ENCODE measurements around the gene AFP.

Gene AFP

DNA sequence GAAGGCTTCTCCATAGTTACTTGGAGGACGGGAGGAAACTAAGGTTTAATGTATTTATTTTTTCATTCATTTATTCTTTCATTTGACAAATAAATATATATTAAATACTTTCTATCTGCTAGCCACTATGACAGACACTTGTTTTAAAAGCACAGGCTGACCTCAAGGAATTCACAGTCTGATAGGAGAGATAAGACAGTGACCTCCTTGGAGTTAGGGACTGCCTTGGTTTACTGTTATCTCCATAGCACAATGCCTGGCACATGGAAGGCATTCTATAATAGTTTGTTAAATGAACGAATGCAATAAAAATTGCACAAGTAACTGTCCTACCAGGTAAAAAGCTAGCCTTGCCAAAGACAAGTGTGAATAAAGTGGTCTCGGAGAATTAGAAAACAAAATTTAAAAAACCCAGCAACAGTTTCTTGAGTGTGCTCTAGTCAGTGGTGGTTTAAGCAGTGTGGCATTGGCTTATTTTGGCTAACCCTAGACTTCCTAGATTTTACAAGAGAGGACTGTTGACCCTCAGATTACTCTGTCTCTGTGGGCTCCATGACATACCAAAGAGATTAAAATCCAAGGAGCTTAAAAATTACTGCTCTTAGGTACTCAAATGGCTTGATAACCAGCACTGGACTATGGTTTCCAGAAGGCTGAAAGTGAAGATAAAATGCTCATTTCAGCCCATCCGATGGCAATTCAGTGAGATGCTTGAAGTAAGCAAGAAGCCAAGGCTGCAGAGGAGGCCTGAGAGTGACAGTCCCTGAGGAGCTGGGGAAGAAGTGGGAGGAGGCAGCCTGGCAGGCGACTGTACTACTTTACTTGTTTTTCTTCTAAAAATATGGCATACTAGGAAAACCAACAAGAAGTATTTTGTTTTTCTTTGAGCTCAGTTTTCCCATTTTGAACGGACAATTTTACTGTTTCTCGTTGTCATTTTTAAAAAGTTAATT lies 9.6 kb downstream of the AFP start:
- no peak for TF ChIP-seq CTCF (IDR thresholded peaks at IDR 0.05; ENCODE audit: unreplicated experiment in 3 of 3)
- peaks cover 10% of the 10 kb centered on the region for H3K27me3 Mint-ChIP-seq (ENCODE audit: low read depth)
- H3K4me1 Mint-ChIP-seq = peaks cover 5% of the 10 kb centered on the region
- peaks cover 3% of the 10 kb centered on the region for H3K36me3 Mint-ChIP-seq (ENCODE audit: low read depth)
- H3K9me3 Mint-ChIP-seq = no peaks in the 10 kb centered on the region
- no peak overlapping the region for H3K27ac Mint-ChIP-seq
- H3K4me3 Mint-ChIP-seq = no peak overlapping the region

DNA sequence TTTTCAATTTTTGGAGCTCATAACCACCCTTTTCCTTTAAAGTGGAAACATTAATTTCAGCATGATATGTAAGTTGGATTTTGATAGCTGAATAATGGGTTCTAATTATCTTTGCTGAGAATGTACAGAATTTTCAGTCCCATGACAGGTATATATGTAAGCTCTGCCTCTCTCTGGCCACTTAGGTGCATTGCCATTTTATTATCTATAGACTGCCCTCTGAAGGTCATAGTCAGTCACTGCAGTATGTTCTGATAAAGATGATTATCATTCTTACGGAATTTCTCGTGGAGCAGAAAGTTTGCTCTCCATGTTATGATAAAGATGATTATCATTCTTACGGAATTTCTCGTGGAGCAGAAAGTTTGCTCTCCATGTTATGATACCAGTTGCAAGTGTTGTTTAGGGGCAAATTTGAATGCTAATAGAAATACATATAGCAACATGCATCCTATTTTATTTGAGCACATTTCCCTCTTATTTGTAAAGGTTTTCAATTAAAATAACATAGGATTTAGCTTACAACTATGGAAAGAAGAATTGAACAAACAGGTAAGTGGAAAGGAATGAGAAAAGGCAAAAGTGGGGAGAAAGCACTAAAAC lies 10.4 kb downstream of the AFP start:
- Mint-ChIP-seq H3K4me3 (no peak overlapping the region), H3K27ac (no peak overlapping the region), H3K27me3 (ENCODE audit: low read depth) (peaks cover 10% of the 10 kb centered on the region), H3K9me3 (no peaks in the 10 kb centered on the region), H3K36me3 (ENCODE audit: low read depth) (peaks cover 3% of the 10 kb centered on the region), H3K4me1 (peaks cover 10% of the 10 kb centered on the region)
- peak; percentile 65 to 92 (median 72) for TF ChIP-seq CTCF (IDR thresholded peaks at IDR 0.05; ENCODE audit: unreplicated experiment in 3 of 3)

DNA sequence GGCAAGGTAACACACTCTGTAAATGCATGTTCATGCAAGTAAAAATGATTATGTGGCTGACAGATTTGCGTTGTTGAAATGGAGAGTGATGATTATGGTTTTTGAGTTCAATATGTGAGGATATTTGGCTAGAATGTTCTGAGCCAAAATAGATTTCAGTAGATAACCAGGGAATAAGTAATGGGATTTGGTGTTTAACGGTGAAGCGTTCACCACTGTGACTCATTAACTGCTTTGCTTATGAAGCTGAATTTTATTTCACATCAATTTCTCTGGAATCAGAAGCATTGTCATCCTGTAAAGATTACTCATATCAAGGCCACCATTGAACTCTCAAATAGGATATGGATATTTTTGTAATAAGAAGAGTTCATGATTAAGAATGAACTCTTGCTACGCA lies 11.7 kb downstream of the AFP start:
- no peaks in the 10 kb centered on the region for H3K36me3 Mint-ChIP-seq (ENCODE audit: low read depth)
- TF ChIP-seq CTCF (IDR thresholded peaks at IDR 0.05; ENCODE audit: unreplicated experiment in 3 of 3) = no peak

DNA sequence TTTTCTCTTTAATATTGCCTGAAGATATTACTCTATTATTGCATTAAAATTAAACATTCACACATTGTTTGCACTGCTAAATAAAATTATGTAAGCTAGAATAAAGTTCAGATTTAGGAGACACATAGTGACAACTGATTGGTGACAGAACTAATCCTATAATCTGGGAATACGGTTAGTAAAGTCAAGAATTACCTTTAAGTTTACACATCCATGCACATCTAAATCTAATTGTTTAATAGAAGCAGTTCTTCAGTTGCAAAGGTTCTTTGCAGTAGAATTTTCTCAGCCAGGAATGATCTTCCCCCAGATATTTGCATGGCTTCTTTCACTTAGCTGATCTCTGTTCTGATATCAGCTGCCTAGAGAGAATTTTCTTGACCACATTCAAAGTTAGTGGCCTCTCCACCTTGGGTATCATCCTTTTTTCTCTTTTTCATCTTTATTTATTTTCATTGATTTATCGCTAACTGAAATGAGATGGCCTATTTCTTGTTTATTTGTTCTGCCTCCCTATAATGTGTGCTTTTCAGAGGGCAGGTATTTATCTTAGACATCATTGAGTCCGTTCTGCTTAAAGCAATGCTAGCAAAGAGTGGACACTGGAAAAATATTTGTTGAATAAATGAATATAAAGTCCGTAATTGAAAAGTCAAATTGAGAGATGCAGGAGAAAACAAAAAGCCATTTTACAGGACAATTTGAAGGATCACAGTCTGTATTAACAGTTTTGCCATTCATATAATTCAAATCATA lies 12.6 kb downstream of the AFP start:
- Mint-ChIP-seq H3K4me1 (peaks cover 31% of the 10 kb centered on the region), H3K36me3 (ENCODE audit: low read depth) (no peaks in the 10 kb centered on the region), H3K4me3 (no peak overlapping the region)

More for the DNA sequence above, 11.7 kb downstream of the AFP start:
- Mint-ChIP-seq H3K4me1 (peaks cover 22% of the 10 kb centered on the region), H3K27ac (no peak overlapping the region), H3K27me3 (ENCODE audit: low read depth) (peaks cover 14% of the 10 kb centered on the region), H3K4me3 (no peak overlapping the region), H3K9me3 (no peaks in the 10 kb centered on the region)

More for the DNA sequence above, 12.6 kb downstream of the AFP start:
- H3K9me3 Mint-ChIP-seq = no peaks in the 10 kb centered on the region
- no peak for TF ChIP-seq CTCF (IDR thresholded peaks at IDR 0.05; ENCODE audit: unreplicated experiment in 3 of 3)
- H3K27me3 Mint-ChIP-seq (ENCODE audit: low read depth) = peaks cover 16% of the 10 kb centered on the region
- no peak overlapping the region for H3K27ac Mint-ChIP-seq
